22Rv1 (cell line): ENCODE measurements around the gene STRN3.
A peak's percentile ranks its signal among the peaks of the same experiment; 100 is the strongest.
"Not testable (repeated sequence)": the region's sequence is repeated elsewhere in the genome, so short reads cannot be mapped to it uniquely, and the experiment has no call there.

Source experiments
- H3K27ac ChIP-seq: fragments of 450-650 bp; 2 replicates; pipeline ENCODE4 v1.5.1; 2017
- ZFX ChIP-seq: fragments of 450-650 bp; IDR thresholded peaks from 2 replicates; pipeline ENCODE4 v1.6.1; 2017; ENCODE audit warnings: antibody characterized with exemption, borderline replicate concordance
- TF ChIP-seq, protein P1 (sequence below): fragments of 450-650 bp; IDR thresholded peaks from 2 replicates; pipeline ENCODE4 v1.5.1; 2017; ENCODE audit warnings: mild to moderate bottlenecking

STRN3 gene, protein sequence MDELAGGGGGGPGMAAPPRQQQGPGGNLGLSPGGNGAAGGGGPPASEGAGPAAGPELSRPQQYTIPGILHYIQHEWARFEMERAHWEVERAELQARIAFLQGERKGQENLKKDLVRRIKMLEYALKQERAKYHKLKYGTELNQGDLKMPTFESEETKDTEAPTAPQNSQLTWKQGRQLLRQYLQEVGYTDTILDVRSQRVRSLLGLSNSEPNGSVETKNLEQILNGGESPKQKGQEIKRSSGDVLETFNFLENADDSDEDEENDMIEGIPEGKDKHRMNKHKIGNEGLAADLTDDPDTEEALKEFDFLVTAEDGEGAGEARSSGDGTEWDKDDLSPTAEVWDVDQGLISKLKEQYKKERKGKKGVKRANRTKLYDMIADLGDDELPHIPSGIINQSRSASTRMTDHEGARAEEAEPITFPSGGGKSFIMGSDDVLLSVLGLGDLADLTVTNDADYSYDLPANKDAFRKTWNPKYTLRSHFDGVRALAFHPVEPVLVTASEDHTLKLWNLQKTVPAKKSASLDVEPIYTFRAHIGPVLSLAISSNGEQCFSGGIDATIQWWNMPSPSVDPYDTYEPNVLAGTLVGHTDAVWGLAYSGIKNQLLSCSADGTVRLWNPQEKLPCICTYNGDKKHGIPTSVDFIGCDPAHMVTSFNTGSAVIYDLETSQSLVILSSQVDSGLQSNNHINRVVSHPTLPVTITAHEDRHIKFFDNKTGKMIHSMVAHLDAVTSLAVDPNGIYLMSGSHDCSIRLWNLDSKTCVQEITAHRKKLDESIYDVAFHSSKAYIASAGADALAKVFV

DNA sequence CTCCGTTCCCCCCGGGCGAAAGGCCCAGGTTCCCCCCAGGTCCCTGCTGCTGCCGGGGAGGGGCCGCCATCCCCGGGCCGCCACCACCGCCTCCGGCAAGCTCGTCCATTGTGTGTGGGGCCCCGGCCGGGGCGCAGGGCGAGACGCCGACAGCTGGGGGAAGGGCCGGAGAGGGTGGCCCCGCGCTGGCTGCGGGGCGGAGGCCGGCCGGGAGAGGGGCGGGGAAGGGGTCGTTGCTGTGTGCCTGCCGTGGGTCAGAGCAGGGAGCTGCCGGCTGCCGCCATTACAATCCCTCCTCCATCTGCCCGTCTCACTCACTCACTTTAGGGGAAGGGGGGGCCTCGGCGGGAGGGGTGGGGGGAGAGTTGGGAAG lies at the start of gene STRN3:
Gene STRN3, minus strand, starts transcription at position 303 of the 373 bp plus-strand sequence. Its CDS starts 194 bp downstream, at position 109.
- TF ChIP-seq, protein P1, sequence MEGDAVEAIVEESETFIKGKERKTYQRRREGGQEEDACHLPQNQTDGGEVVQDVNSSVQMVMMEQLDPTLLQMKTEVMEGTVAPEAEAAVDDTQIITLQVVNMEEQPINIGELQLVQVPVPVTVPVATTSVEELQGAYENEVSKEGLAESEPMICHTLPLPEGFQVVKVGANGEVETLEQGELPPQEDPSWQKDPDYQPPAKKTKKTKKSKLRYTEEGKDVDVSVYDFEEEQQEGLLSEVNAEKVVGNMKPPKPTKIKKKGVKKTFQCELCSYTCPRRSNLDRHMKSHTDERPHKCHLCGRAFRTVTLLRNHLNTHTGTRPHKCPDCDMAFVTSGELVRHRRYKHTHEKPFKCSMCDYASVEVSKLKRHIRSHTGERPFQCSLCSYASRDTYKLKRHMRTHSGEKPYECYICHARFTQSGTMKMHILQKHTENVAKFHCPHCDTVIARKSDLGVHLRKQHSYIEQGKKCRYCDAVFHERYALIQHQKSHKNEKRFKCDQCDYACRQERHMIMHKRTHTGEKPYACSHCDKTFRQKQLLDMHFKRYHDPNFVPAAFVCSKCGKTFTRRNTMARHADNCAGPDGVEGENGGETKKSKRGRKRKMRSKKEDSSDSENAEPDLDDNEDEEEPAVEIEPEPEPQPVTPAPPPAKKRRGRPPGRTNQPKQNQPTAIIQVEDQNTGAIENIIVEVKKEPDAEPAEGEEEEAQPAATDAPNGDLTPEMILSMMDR: no peak
- no peak for TF ChIP-seq ZFX
- H3K27ac ChIP-seq: peak within 1 kb of the TSS; percentile 98

DNA sequence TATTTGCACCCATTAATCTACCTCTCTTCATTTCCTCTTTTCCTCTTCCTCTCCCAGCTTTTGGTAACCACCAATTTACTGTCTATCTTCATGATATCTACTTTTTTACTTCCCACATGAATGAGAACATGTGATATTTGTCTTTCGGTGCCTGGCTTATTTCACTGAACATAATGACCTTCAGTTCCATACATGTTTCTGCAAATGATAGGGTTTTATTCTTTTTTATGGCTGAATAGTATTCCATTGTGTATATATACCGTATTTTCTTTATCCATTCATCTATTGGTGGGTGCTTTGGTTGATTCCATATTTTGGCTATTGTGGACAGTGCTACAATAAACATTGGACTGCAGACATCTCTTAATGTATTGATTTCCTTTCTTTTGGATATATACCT lies 49.0 kb upstream of the STRN3 start:
- H3K27ac ChIP-seq: no peak overlapping the region
- TF ChIP-seq, protein P1: no peak

DNA sequence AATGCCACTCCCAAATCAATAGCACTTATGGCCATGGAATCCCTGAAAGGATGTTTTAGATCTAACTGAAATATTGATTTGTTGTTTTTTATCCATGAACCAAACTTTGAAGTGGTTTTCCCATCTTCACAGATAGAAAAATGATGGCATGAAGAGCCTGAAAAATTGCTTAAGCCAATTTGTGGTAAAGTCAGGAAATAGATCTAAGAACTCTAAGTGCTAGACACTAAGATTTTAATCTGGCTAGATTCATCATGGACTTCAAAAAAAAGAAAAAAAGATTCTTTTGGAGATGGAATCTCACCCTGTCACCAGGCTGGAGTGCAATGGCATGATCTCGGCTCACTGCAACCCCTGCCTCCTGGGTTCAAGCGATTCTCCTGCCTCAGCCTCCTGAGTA lies 45.0 kb upstream of the STRN3 start:
- H3K27ac ChIP-seq: no peak overlapping the region
- TF ChIP-seq, protein P1: no peak
- no peak for TF ChIP-seq ZFX

DNA sequence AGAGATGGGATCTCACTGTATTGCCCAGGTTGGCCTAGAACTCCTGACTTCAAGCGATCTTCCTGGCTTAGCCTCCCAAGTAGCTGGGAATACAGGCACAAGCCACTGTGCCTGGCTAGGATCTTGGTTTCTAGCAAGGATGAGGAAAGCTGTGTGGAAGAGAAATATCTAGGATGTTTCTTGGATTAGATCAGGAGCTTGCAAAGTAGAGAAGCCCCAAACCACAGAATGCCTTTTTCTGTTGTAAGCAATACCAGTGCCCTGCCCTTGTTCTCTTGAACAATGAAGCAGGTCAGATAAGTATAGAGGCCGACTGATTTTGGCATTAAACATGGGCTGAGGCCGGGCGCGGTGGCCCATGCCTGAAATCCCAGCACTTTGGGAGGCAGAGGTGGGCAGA lies 44.3 kb upstream of the STRN3 start:
- TF ChIP-seq, protein P1: no peak
- no peak for TF ChIP-seq ZFX

DNA sequence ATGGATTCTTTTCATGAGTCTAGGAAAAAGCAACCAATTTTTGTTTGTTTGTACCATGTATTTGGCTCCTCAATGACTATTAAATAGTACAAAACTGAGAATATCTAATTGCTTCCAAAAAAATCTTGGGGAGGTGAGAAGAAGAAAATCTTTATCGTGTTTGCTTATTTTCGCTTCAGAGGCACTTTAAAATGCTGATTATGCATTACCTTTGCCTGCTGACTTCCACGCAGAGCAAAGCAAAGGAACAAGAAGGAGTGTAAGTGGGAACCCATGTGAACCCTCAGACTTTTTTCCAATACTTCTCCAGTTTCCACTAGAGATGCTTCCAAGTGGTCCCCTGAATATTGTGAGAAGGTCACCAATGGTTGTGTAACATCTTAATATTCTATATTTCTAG lies 43.2 kb upstream of the STRN3 start:
- H3K27ac ChIP-seq: no peak overlapping the region
- TF ChIP-seq, protein P1: no peak
- TF ChIP-seq ZFX: no peak

More for the DNA sequence above, 44.3 kb upstream of the STRN3 start:
- H3K27ac ChIP-seq: no peak overlapping the region

DNA sequence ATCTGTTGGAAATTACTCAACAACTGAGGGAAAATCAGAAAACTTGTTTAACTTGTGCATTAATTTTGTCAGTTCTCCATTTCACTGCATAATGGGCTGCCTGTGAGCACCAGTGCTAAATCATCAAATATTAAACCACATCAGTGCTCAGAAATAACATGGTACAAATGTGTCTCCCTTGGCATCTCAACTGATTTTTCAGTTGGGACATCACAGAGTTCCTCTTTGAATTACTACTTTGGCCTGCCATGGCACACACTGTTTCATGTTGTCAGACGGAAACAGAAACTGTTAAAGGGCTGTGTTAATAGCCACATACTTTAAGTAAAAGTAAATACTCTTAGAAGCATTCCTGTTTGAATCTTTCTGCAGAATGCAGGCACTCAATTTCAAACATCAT lies 42.1 kb upstream of the STRN3 start:
- TF ChIP-seq, protein P1: no peak
- TF ChIP-seq ZFX: no peak
- H3K27ac ChIP-seq: no peak overlapping the region

DNA sequence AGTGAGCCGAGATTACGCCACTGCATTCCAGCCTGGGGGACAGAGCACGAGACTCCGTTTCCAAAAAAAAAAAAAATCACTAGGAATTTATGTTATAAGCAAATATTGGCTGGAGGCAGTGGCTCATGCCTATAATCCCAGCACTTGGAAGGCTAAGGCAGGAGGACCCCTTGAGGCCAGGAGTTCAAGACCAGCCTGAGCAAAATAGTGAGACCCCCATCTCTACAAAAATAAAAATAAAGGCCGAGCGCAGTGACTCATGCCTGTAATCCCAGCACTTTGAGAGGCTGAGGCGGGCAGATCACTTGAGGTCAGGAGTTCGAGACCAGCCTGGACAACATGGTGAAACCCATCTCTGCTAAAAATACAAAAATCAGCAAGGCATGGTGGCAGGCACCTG lies 36.7 kb upstream of the STRN3 start:
- not testable (repeated sequence) for H3K27ac ChIP-seq
